ENCODE measurements around the gene ADARB2. TPM values are rescaled to one million over a fixed set of nuclear protein-coding genes. Genes with fewer than 3 reads are reported as not detected.

Gene ADARB2
- total RNA-seq, 1 donor from 2014 or later: 0.80 TPM

DNA sequence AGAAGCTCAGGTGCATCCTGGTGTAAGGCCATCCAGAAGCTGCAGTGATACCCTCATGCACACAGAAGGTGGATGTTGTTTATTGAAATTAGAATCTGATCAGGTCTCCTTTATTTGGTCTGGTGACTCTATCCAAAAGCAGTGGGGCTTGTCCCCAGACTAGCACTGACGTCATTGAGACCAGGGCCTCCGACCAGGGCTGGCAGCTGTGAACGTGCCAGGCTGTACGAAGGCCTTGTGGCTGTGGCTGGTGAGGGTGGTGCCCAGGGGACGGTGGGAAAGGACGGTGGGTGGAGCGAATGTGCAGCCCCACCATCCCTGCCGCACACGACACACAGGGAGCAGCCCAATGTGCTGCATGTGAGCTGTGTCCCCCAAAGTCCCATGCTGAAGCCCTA, 160.0 kb downstream of the ADARB2 start:
- Histone ChIP-seq H3K4me1 (no peaks in the 10 kb centered on the region), H3K36me3 (no peaks in the 10 kb centered on the region), H3K9me3 (no peaks in the 10 kb centered on the region), H3K4me3 (no peak overlapping the region), H3K27ac (no peak overlapping the region), H3K27me3 (ENCODE audit: low read depth) (peaks cover 8% of the 10 kb centered on the region)
- intact Hi-C loops (cut with DNase I): no loop called here
- ATAC-seq: no peak
- TF ChIP-seq, protein P1, sequence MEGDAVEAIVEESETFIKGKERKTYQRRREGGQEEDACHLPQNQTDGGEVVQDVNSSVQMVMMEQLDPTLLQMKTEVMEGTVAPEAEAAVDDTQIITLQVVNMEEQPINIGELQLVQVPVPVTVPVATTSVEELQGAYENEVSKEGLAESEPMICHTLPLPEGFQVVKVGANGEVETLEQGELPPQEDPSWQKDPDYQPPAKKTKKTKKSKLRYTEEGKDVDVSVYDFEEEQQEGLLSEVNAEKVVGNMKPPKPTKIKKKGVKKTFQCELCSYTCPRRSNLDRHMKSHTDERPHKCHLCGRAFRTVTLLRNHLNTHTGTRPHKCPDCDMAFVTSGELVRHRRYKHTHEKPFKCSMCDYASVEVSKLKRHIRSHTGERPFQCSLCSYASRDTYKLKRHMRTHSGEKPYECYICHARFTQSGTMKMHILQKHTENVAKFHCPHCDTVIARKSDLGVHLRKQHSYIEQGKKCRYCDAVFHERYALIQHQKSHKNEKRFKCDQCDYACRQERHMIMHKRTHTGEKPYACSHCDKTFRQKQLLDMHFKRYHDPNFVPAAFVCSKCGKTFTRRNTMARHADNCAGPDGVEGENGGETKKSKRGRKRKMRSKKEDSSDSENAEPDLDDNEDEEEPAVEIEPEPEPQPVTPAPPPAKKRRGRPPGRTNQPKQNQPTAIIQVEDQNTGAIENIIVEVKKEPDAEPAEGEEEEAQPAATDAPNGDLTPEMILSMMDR (IDR thresholded peaks at IDR 0.05): no peak
- no peak for DNase-seq

DNA sequence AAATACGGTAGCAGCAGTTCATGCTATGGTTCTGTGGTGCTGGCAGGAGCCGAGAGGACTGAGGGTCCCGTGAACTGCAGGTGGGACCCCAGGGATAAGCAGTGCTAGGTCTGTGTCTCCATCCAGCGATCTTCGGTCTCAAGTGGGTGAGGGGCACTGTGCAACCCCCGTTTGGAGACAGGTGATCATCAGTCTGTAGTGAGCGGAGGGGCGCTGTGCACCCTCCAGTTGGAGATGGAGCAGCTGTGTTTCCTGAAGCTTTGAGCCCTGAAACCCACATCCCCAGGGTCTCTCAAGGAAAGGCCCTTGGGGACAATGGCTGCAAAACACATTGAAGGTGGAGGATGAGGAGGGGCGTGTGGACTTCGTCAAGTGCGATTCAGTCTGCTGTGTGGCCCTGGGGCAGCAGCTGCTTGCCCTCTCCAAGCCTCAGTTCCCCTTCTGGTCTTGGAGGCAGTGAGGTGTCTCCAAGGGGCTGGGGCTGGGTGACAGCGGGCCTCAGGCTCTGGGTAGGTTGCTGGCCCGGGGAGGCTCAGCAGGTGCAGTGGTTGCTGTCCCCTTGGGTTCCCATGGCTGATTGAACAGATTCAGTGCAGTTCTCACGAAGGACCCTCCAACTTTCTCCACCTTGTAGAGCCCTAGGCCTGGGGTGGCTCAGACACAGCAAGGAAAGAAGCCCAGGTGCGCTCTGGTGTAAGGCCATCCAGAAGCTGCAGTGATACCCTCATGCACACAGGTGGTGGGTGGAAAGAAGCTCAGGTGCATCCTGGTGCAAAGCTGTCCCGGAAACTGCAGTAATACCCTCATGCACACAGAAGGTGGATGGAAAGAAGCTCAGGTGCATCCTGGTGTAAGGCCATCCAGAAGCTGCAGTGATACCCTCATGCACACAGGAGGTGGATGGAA, 160.6 kb downstream of the ADARB2 start:
- intact Hi-C loops (cut with DNase I): no loop called here
- Histone ChIP-seq H3K9me3 (no peaks in the 10 kb centered on the region), H3K4me3 (no peak overlapping the region), H3K4me1 (no peaks in the 10 kb centered on the region), H3K36me3 (no peaks in the 10 kb centered on the region), H3K27ac (no peak overlapping the region), H3K27me3 (ENCODE audit: low read depth) (peaks cover 8% of the 10 kb centered on the region)
- no peak for DNase-seq
- TF ChIP-seq, protein P1 (IDR thresholded peaks at IDR 0.05): no peak
- no peak for ATAC-seq

DNA sequence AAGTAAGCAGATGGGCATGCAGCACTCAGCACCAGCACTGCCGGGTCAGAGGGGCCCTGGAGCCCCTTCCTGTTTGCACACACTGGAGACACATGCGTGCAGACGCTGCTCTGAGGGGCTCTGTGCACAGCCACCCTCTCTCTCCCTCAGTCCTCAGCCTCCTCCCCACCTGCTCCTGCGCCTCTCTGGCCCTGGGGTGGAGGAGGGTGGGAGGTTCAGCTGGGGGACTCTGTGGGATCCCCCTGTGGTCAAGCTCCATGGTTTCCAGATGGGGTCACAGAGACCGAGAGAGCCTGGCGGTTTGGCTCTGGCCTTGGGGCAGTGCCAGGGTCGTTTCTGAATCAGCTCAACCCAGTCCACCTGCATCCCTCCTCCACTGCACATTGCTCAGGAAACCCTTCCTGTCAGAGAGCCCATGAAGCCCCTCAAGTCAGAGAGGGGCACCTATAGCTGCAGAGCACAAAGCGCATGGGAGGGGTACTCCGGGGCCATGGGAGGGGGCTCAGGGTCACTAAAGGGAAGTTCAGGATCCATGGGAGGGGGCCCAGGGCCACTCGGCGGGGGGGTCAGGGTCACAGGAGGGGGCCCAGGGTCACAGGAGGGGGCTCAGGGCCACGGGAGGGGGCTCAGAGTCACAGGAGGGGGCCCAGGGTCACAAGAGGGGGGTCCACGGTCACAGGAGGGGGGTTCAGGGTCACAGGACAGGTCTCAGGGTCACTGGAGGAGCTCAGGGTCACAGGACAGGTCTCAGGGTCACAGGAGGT, 161.7 kb downstream of the ADARB2 start:
- H3K4me1 ChIP-seq: no peaks in the 10 kb centered on the region
- no peaks in the 10 kb centered on the region for H3K36me3 ChIP-seq
- intact Hi-C loops (cut with DNase I): no loop called here
- no peak for DNase-seq
- no peak for ATAC-seq
- TF ChIP-seq, protein P1 (IDR thresholded peaks at IDR 0.05): no peak
- H3K9me3 ChIP-seq: no peaks in the 10 kb centered on the region
- peaks cover 8% of the 10 kb centered on the region for H3K27me3 ChIP-seq (ENCODE audit: low read depth)
- no peak overlapping the region for H3K4me3 ChIP-seq
- H3K27ac ChIP-seq: no peak overlapping the region

DNA sequence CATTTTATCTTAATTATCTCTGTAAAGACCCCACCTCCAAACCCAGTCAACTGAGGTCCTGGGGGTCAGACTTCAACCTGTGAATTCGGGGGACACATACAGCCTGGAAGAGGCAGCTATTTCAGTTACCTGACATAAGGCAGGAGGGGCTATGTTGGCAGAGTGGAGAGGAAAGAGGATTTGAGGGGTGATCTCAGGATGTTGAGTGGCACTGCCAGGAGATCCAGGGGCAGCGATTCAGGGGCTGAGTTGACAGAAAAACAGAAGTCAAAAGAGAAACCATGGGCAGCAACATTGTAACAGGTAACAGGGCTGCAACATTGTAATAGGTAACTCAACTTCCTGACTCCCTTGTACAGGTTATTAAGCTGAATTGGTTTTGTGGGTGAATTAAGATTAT, 162.6 kb downstream of the ADARB2 start:
- Histone ChIP-seq H3K4me3 (no peak overlapping the region), H3K36me3 (no peaks in the 10 kb centered on the region), H3K27ac (no peak overlapping the region), H3K9me3 (no peaks in the 10 kb centered on the region), H3K4me1 (no peaks in the 10 kb centered on the region), H3K27me3 (ENCODE audit: low read depth) (peaks cover 8% of the 10 kb centered on the region)
- TF ChIP-seq, protein P1 (IDR thresholded peaks at IDR 0.05): no peak
- intact Hi-C loops (cut with DNase I): no loop called here
- ATAC-seq (no peak), DNase-seq (no peak)

DNA sequence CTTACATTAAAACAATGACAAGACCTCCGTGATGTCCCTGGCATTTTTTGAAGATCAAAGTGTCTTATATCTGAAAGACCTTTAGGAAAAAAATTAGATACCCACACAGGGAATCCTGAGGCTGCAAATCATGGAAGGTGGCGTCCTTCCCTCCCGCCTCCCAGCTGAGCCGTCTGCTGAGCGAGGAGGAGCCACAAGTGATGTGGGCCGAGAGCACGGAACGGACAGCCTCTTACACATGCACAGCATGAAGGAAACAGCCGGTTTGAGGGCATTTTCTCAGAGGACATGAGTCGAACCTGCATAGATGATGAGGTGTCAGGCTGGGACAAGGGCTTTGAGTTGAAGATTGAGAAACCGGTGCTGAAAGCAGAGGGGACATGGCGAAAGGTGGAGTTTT, 163.3 kb downstream of the ADARB2 start:
- H3K9me3 ChIP-seq: no peaks in the 10 kb centered on the region
- no peaks in the 10 kb centered on the region for H3K36me3 ChIP-seq
- DNase-seq (no peak), ATAC-seq (no peak)
- peaks cover 8% of the 10 kb centered on the region for H3K27me3 ChIP-seq (ENCODE audit: low read depth)
- TF ChIP-seq, protein P1 (IDR thresholded peaks at IDR 0.05): no peak
- H3K4me1 ChIP-seq: no peaks in the 10 kb centered on the region
- H3K4me3 ChIP-seq: no peak overlapping the region
- H3K27ac ChIP-seq: no peak overlapping the region
- intact Hi-C loops (cut with DNase I): no loop called here
